ENCODE results near the gene EN1. TPM values are rescaled to one million over a fixed set of nuclear protein-coding genes. Genes with fewer than 3 reads are reported as not detected.

The EN1 gene
- total RNA-seq, 3 donors from 2014 or later: not detected

- intact Hi-C loops (cut with DNase I, micrococcal nuclease): no loop called here
Measured at GRCh38 chr2:118834440-118834810, 13.0 kb downstream of the EN1 start.

GRCh38 chr2:118833716-118834439, 13.6 kb downstream of the EN1 start:
- ATAC-seq (no peak), DNase-seq (no peak)
- intact Hi-C loops (cut with DNase I, micrococcal nuclease): no loop called here
- Histone ChIP-seq H3K4me1 (ENCODE audit: low read depth) (peaks cover 13% of the 10 kb centered on the region), H3K36me3 (ENCODE audit: low read depth) (no peaks in the 10 kb centered on the region), H3K4me3 (no peak overlapping the region), H3K9me3 (no peaks in the 10 kb centered on the region)
- no peak for TF ChIP-seq CTCF (IDR thresholded peaks at IDR 0.05)

More at GRCh38 chr2:118834440-118834810, 13.0 kb downstream of the EN1 start:
- Histone ChIP-seq H3K9me3 (no peaks in the 10 kb centered on the region), H3K4me1 (ENCODE audit: low read depth) (peaks cover 13% of the 10 kb centered on the region), H3K36me3 (ENCODE audit: low read depth) (no peaks in the 10 kb centered on the region), H3K4me3 (no peak overlapping the region)
- ATAC-seq (no peak), DNase-seq (no peak)
- TF ChIP-seq CTCF (IDR thresholded peaks at IDR 0.05): no peak

- ATAC-seq (no peak), DNase-seq (no peak)
- H3K4me1 ChIP-seq (ENCODE audit: low read depth): peaks cover 13% of the 10 kb centered on the region
- intact Hi-C loops (cut with DNase I, micrococcal nuclease): no loop called here
- no peaks in the 10 kb centered on the region for H3K36me3 ChIP-seq (ENCODE audit: low read depth)
- no peak for TF ChIP-seq CTCF (IDR thresholded peaks at IDR 0.05)
- no peaks in the 10 kb centered on the region for H3K9me3 ChIP-seq
- no peak overlapping the region for H3K4me3 ChIP-seq
Measured at GRCh38 chr2:118832791-118833715, 14.4 kb downstream of the EN1 start.

- Histone ChIP-seq H3K4me3 (no peak overlapping the region), H3K4me1 (ENCODE audit: low read depth) (peaks cover 13% of the 10 kb centered on the region), H3K36me3 (ENCODE audit: low read depth) (no peaks in the 10 kb centered on the region), H3K9me3 (no peaks in the 10 kb centered on the region)
- no peak for ATAC-seq
- no peak for TF ChIP-seq CTCF (IDR thresholded peaks at IDR 0.05)
- intact Hi-C loops (cut with DNase I, micrococcal nuclease): no loop called here
- DNase-seq: no peak
Measured at GRCh38 chr2:118832071-118832790, 15.2 kb downstream of the EN1 start.

GRCh38 chr2:118830881-118831280, 16.6 kb downstream of the EN1 start:
- Histone ChIP-seq H3K4me3 (no peak overlapping the region), H3K36me3 (ENCODE audit: low read depth) (no peaks in the 10 kb centered on the region), H3K9me3 (no peaks in the 10 kb centered on the region), H3K4me1 (ENCODE audit: low read depth) (peaks cover 9% of the 10 kb centered on the region)
- ATAC-seq: no peak
- intact Hi-C loops (cut with DNase I, micrococcal nuclease): no loop called here
- TF ChIP-seq CTCF (IDR thresholded peaks at IDR 0.05): no peak
- DNase-seq: no peak

Data from mucosa of descending colon (tissue), 3 donors.